Astrocyte (in vitro differentiated cells and primary cell): ENCODE measurements around the gene PRKAR2B. TPM values are rescaled to one million over a fixed set of nuclear protein-coding genes. Genes with fewer than 3 reads are reported as not detected.
A peak's percentile ranks its signal among the peaks of the same experiment; 100 is the strongest.

Experiments
- DNase-seq: peaks from one replicate; pipeline ENCODE4 v3.0.0-alpha.2; 2010; ENCODE audit warnings: low read depth
- FAIRE-seq: peaks from 2 replicates; lab custom pipeline; 2011; peaks lifted over from hg19 to GRCh38; lab: Jason Lieb, UNC
- H2AFZ ChIP-seq: 2 replicates; pipeline ENCODE4 v1.6.0; 2012; ENCODE audit warnings: low read depth, low read length, inconsistent platforms
- H3K27ac ChIP-seq: 2 replicates; pipeline ENCODE4 v1.5.1; 2011; ENCODE audit warnings: low read depth, low read length, inconsistent platforms
- H3K27me3 ChIP-seq: 2 replicates; pipeline ENCODE4 v1.6.0; 2011; ENCODE audit warnings: low read length, inconsistent platforms; ENCODE audit not compliant: insufficient read depth
- H3K36me3 ChIP-seq: 2 replicates; pipeline ENCODE4 v1.5.1; 2011; ENCODE audit warnings: low read length, inconsistent platforms; ENCODE audit not compliant: insufficient read depth
- H3K4me1 ChIP-seq: 2 replicates; pipeline ENCODE4 v1.5.1; 2011; ENCODE audit warnings: low read length, inconsistent platforms; ENCODE audit not compliant: insufficient read depth
- H3K4me2 ChIP-seq: 2 replicates; pipeline ENCODE4 v1.6.0; 2012; ENCODE audit warnings: low read length, inconsistent platforms
- H3K4me3 ChIP-seq: 2 replicates; pipeline ENCODE4 v1.5.1; 2011; ENCODE audit warnings: low read depth, mild to moderate bottlenecking, low read length, inconsistent platforms; ENCODE audit not compliant: insufficient read depth
- H3K79me2 ChIP-seq: 2 replicates; pipeline ENCODE4 v1.6.0; 2012; ENCODE audit warnings: mild to moderate bottlenecking, low read length, inconsistent platforms; ENCODE audit not compliant: insufficient read depth
- H3K9ac ChIP-seq: 2 replicates; pipeline ENCODE4 v1.6.0; 2012; ENCODE audit warnings: mild to moderate bottlenecking, low read length, inconsistent platforms
- H3K9me3 ChIP-seq: 2 replicates; pipeline ENCODE4 v1.5.1; 2012; ENCODE audit warnings: low read depth, mild to moderate bottlenecking, low read length, inconsistent platforms; ENCODE audit not compliant: insufficient read depth
- H4K20me1 ChIP-seq: 2 replicates; pipeline ENCODE4 v1.6.0; 2012; ENCODE audit warnings: low read length, inconsistent platforms; ENCODE audit not compliant: insufficient read depth
- H3K27ac Mint-ChIP-seq: one replicate; pipeline ENCODE4 v1.8.0; 2021; ENCODE audit warnings: mild to moderate bottlenecking, mixed read lengths; ENCODE audit not compliant: unreplicated experiment
- H3K27me3 Mint-ChIP-seq: one replicate; pipeline ENCODE4 v1.8.0; 2021; ENCODE audit warnings: low read depth, mixed read lengths; ENCODE audit not compliant: unreplicated experiment
- H3K36me3 Mint-ChIP-seq: one replicate; pipeline ENCODE4 v1.8.0; 2021; ENCODE audit warnings: low read depth, mixed read lengths; ENCODE audit not compliant: unreplicated experiment
- H3K4me1 Mint-ChIP-seq: one replicate; pipeline ENCODE4 v1.8.0; 2021; ENCODE audit warnings: low read depth, mixed read lengths; ENCODE audit not compliant: unreplicated experiment
- H3K4me3 Mint-ChIP-seq: one replicate; pipeline ENCODE4 v1.8.0; 2021; ENCODE audit warnings: mild to moderate bottlenecking, moderate library complexity, mixed read lengths; ENCODE audit not compliant: unreplicated experiment
- H3K9me3 Mint-ChIP-seq: one replicate; pipeline ENCODE4 v1.8.0; 2021; ENCODE audit warnings: mild to moderate bottlenecking, mixed read lengths; ENCODE audit not compliant: unreplicated experiment
- EZH2 ChIP-seq: IDR thresholded peaks from 2 replicates; pipeline ENCODE4 v1.6.1; 2012; ENCODE audit warnings: mild to moderate bottlenecking, low read length, inconsistent platforms; ENCODE audit not compliant: insufficient read depth
- total RNA-seq: library from RNA; stranded (reverse); gene quantifications from 2 replicates; pipeline ENCODE4 v1.2.1, GENCODE V29; 2021
- TF ChIP-seq, protein P1 (sequence below): IDR thresholded peaks from 2 replicates; pipeline ENCODE4 v1.5.1; 2011; ENCODE audit warnings: low read depth, mild to moderate bottlenecking, inconsistent platforms, low read length, moderate library complexity; ENCODE audit not compliant: insufficient read depth

Gene PRKAR2B
- total RNA-seq, 1 donor from 2014 or later: 7.6 TPM

DNA sequence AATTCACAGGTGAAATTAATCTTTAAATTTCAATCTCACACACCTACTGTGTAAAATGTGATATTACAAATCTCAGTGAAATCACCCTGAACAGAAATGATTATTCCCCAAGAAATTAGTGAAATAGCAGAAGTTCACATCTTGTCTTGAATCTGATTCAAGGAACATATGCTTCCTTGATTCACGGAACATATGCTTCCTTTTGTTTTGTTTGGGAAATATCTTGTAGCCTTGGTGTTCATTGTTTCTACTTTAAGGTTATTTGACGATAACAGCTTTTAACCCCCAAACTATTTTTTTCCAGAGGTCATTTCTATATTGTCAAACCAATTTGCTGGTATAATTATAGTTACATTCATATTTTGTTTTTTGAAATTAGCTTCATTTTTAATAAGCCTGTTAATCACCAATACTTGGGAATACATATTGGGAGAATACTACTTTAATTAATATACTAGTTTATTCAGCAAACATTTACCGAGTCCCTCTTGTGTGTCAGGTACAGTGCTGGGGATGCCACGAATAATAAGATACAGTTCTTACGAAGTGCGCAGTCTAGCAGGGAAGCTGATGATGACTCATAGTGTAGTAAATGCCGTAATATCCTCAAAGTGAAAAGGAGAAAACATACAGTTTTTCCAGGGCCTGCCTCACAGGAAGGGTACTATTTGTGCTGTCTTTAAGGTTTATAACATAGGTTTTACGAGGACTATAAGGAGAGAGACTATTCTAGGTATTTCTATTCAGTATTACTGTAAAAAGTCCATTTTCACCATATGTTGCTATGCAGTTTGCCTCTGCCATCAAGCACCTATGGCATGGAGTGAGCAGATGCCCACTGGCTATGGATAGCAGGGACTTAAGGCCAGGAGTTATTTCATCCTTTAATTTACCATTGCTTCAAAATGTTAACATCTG is 32.5 kb downstream of the PRKAR2B start:
- Mint-ChIP-seq H3K9me3 (peaks cover 2% of the 10 kb centered on the region), H3K4me1 (peaks cover 13% of the 10 kb centered on the region), H3K36me3 (no peaks in the 10 kb centered on the region), H3K27ac (no peak overlapping the region), H3K27me3 (no peaks in the 10 kb centered on the region), H3K4me3 (no peak overlapping the region)
- H3K79me2 ChIP-seq: no peaks in the 10 kb centered on the region
- H2AFZ ChIP-seq: no peak overlapping the region
- no peak overlapping the region for H3K9ac ChIP-seq
- H3K4me3 ChIP-seq: no peak overlapping the region
- H3K36me3 ChIP-seq: no peaks in the 10 kb centered on the region
- H4K20me1 ChIP-seq: no peaks in the 10 kb centered on the region
- no peaks in the 10 kb centered on the region for H3K9me3 ChIP-seq
- DNase-seq (peak; percentile 7), FAIRE-seq (no peak)
- H3K4me1 ChIP-seq: no peaks in the 10 kb centered on the region
- TF ChIP-seq, protein P1, sequence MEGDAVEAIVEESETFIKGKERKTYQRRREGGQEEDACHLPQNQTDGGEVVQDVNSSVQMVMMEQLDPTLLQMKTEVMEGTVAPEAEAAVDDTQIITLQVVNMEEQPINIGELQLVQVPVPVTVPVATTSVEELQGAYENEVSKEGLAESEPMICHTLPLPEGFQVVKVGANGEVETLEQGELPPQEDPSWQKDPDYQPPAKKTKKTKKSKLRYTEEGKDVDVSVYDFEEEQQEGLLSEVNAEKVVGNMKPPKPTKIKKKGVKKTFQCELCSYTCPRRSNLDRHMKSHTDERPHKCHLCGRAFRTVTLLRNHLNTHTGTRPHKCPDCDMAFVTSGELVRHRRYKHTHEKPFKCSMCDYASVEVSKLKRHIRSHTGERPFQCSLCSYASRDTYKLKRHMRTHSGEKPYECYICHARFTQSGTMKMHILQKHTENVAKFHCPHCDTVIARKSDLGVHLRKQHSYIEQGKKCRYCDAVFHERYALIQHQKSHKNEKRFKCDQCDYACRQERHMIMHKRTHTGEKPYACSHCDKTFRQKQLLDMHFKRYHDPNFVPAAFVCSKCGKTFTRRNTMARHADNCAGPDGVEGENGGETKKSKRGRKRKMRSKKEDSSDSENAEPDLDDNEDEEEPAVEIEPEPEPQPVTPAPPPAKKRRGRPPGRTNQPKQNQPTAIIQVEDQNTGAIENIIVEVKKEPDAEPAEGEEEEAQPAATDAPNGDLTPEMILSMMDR: no peak
- no peak for TF ChIP-seq EZH2
- no peak overlapping the region for H3K27ac ChIP-seq
- H3K4me2 ChIP-seq: no peak overlapping the region
- no peaks in the 10 kb centered on the region for H3K27me3 ChIP-seq

DNA sequence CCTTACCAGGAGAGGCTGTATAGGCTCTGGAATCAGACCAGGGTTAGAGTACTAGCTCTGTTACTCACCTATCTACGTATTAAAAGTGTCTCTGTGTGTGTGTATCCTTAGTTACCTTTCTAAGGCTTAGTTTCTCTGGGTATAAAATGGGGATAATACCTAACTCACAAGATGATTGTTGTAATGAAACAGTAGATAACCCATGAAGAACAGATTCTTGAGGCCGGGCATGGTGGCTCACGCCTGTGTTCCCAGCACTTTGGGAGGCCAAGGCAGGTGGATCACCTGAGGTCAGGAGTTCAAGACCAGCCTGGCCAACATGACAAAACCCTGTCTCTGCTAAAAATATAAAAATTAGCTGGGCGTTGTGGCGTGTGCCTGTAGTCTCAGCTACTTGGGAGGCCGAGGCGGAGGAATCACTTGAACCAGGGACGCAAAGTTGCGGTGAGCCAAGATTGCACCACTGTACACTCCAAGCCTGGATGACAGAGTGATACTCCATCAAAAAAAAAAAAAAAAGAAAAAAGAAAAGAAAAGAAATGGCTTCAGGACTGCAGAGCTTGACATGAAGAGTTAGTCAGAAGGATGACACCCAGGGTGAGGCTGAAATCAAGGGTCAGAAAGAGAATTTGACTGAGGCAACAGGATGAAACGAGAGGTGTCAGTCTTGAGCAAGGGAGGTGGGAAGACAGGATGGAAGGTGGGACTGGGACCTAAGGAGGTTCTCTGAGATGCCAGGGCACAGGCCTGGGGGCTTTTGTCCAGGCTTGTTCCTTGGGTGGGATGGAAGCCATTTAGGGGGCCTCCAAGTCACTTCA is 33.4 kb downstream of the PRKAR2B start:
- Mint-ChIP-seq H3K4me1 (peaks cover 13% of the 10 kb centered on the region), H3K9me3 (peaks cover 2% of the 10 kb centered on the region), H3K4me3 (no peak overlapping the region), H3K27me3 (no peaks in the 10 kb centered on the region), H3K27ac (no peak overlapping the region), H3K36me3 (no peaks in the 10 kb centered on the region)
- H3K36me3 ChIP-seq: no peaks in the 10 kb centered on the region
- TF ChIP-seq EZH2: no peak
- TF ChIP-seq, protein P1: no peak
- H3K4me2 ChIP-seq: no peak overlapping the region
- H2AFZ ChIP-seq: no peak overlapping the region
- FAIRE-seq (no peak), DNase-seq (no peak)
- no peaks in the 10 kb centered on the region for H3K79me2 ChIP-seq
- no peak overlapping the region for H3K27ac ChIP-seq
- no peaks in the 10 kb centered on the region for H3K9me3 ChIP-seq
- H4K20me1 ChIP-seq: no peaks in the 10 kb centered on the region
- H3K27me3 ChIP-seq: no peaks in the 10 kb centered on the region
- no peaks in the 10 kb centered on the region for H3K4me1 ChIP-seq
- H3K4me3 ChIP-seq: no peak overlapping the region
- H3K9ac ChIP-seq: no peak overlapping the region
